Gastroesophageal sphincter (tissue), 3 donors: Measurements from ENCODE around the gene GPS1.

ENCODE experiments used
- EP300 ChIP-seq: sonication (generic); formaldehyde crosslinking; IDR thresholded peaks from one replicate; pipeline ENCODE4 v1.6.1; 2017; ENCODE audit warnings: antibody characterized with exemption, mild to moderate bottlenecking
- POLR2A ChIP-seq, 2 donors: fragments of 450-650 bp; IDR thresholded peaks; one replicate each; pipeline ENCODE4 v1.6.1; 2017; ENCODE audit warnings: antibody characterized with exemption in 2 of 2, mild to moderate bottlenecking in 2 of 2, moderate library complexity in 1 of 2
- POLR2AphosphoS5 ChIP-seq: sonication (generic); formaldehyde crosslinking; IDR thresholded peaks from one replicate; pipeline ENCODE4 v1.6.1; 2017; ENCODE audit warnings: antibody characterized with exemption
- TF ChIP-seq, protein P1 (sequence below), 4 experiments: fragments of 200-600 bp in 2 of 4; fragments of 450-650 bp in 2 of 4; sonication (generic) in 1 of 4; IDR thresholded peaks; one replicate each; pipeline ENCODE4 v1.5.1; 2017 to 2019; ENCODE audit warnings: antibody characterized with exemption in 4 of 4, mild to moderate bottlenecking in 2 of 4, moderate library complexity in 2 of 4

GRCh38 chr17:82054351-82055022, 2.8 kb downstream of the GPS1 start:
- TF ChIP-seq POLR2A (IDR thresholded peaks at IDR 0.05) = no peak
- TF ChIP-seq, protein P1, sequence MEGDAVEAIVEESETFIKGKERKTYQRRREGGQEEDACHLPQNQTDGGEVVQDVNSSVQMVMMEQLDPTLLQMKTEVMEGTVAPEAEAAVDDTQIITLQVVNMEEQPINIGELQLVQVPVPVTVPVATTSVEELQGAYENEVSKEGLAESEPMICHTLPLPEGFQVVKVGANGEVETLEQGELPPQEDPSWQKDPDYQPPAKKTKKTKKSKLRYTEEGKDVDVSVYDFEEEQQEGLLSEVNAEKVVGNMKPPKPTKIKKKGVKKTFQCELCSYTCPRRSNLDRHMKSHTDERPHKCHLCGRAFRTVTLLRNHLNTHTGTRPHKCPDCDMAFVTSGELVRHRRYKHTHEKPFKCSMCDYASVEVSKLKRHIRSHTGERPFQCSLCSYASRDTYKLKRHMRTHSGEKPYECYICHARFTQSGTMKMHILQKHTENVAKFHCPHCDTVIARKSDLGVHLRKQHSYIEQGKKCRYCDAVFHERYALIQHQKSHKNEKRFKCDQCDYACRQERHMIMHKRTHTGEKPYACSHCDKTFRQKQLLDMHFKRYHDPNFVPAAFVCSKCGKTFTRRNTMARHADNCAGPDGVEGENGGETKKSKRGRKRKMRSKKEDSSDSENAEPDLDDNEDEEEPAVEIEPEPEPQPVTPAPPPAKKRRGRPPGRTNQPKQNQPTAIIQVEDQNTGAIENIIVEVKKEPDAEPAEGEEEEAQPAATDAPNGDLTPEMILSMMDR (IDR thresholded peaks at IDR 0.05) = no peak
- TF ChIP-seq EP300 = no peak
- no peak for TF ChIP-seq POLR2AphosphoS5
